ENCODE measurements around the gene CD300C.

DNA sequence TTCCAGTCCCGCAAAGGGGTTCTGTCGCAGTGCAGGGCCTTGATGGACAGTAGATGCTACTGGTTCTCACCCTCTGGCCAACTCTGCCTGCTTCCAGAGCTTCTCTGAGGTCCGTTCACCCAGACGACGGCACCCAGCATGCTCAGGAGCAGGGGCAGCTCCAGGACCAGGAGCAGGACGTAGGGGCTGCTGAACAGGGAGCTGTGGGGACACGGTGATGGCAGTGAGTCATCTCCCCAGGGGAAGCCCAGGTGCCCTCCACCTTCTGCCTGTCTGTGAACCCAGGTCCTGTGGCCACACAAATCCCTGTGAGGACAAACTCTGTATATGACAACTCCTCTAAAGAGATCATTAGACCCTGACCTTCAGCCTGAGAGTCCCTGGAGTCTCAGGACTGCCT lies 3.4 kb upstream of the CD300C start:
- TF ChIP-seq, protein P1, sequence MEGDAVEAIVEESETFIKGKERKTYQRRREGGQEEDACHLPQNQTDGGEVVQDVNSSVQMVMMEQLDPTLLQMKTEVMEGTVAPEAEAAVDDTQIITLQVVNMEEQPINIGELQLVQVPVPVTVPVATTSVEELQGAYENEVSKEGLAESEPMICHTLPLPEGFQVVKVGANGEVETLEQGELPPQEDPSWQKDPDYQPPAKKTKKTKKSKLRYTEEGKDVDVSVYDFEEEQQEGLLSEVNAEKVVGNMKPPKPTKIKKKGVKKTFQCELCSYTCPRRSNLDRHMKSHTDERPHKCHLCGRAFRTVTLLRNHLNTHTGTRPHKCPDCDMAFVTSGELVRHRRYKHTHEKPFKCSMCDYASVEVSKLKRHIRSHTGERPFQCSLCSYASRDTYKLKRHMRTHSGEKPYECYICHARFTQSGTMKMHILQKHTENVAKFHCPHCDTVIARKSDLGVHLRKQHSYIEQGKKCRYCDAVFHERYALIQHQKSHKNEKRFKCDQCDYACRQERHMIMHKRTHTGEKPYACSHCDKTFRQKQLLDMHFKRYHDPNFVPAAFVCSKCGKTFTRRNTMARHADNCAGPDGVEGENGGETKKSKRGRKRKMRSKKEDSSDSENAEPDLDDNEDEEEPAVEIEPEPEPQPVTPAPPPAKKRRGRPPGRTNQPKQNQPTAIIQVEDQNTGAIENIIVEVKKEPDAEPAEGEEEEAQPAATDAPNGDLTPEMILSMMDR (IDR thresholded peaks at IDR 0.05) = no peak
- TF ChIP-seq, protein P2, sequence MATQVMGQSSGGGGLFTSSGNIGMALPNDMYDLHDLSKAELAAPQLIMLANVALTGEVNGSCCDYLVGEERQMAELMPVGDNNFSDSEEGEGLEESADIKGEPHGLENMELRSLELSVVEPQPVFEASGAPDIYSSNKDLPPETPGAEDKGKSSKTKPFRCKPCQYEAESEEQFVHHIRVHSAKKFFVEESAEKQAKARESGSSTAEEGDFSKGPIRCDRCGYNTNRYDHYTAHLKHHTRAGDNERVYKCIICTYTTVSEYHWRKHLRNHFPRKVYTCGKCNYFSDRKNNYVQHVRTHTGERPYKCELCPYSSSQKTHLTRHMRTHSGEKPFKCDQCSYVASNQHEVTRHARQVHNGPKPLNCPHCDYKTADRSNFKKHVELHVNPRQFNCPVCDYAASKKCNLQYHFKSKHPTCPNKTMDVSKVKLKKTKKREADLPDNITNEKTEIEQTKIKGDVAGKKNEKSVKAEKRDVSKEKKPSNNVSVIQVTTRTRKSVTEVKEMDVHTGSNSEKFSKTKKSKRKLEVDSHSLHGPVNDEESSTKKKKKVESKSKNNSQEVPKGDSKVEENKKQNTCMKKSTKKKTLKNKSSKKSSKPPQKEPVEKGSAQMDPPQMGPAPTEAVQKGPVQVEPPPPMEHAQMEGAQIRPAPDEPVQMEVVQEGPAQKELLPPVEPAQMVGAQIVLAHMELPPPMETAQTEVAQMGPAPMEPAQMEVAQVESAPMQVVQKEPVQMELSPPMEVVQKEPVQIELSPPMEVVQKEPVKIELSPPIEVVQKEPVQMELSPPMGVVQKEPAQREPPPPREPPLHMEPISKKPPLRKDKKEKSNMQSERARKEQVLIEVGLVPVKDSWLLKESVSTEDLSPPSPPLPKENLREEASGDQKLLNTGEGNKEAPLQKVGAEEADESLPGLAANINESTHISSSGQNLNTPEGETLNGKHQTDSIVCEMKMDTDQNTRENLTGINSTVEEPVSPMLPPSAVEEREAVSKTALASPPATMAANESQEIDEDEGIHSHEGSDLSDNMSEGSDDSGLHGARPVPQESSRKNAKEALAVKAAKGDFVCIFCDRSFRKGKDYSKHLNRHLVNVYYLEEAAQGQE (IDR thresholded peaks at IDR 0.05; ENCODE audit: insufficient read depth in 1 of 2, low read depth in 2 of 2, low read length in 1 of 2) = no peak
- no peak for TF ChIP-seq POLR2AphosphoS5 (IDR thresholded peaks at IDR 0.05; ENCODE audit: low read depth, low read length)
